HG02852 (cell line): ENCODE data around the gene NRXN3.

Source experiments
- ATAC-seq: cut with Tn5 transposase; IDR thresholded peaks from one replicate; pipeline ENCODE4 v1.9.1; 2021; ENCODE audit warnings: mild to moderate bottlenecking, moderate library complexity; ENCODE audit not compliant: unreplicated experiment

The NRXN3 gene

DNA sequence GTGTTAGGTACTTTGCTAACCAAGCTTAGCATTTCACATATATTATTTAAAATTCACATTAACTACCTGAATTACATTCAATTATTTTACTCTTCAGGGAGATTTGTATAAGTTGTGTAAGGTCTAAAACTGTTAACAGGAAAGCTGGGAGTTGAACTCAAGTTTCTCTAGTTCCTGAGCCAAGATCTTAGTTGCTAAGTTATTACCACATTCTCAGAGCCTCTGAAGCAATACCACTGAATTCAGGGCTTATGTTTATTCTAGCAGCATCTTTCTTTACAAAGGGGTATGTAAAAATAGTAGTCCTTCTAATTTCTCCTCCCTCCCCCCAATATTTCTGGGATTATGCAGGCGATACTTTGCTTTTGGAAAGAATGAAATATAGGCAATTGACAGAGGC is 1254.3 kb downstream of the NRXN3 start:
- ATAC-seq = no peak

DNA sequence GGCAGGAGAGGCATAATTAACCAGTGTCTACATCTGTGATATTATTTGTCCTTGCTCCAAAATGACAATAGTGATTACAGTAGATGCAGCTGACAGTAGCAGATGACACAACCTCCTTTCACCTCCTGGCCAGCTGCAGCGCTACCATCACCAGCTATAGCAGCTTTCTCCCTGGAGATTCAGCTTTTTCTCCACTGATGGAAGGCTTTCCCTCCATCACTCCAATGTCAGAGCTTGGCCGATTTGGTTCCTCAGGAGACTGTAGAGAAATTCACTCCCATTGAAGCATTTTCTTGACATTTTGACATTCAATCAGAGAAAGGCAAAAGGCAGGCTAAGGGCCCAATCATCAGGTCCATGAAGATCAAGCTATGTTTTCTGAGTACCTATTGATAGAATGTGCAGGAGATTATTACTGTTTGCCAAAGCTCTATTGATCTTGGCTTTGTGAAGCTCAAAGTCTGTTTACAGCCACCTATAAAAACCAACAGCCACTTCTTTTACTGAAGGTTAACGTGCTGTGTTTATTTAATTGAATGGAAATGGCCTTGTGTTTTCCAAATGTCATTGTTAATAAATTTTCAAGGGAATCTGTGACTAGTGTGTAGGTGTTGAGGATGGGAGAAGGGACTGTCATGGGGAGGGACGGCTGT is 1256.1 kb downstream of the NRXN3 start:
- no peak for ATAC-seq

DNA sequence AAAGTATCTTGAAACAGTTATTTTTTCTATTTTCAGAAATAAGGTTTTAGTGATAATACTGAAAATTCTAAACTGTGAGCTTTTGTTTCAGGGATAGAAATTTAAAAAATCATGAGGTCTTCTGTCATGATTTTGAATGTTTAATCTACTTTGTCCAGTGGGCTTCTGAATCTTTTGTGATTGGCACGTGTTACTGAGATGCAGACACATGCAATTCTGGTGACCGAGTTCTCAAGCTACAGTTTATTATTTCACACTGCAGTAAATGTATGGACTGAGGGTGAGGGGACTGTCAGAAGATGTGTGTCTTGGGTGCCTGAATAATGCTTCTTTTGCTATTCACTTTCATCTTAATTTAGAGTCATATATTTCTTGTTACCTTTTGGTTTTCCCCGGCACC is 1262.5 kb downstream of the NRXN3 start:
- no peak for ATAC-seq

DNA sequence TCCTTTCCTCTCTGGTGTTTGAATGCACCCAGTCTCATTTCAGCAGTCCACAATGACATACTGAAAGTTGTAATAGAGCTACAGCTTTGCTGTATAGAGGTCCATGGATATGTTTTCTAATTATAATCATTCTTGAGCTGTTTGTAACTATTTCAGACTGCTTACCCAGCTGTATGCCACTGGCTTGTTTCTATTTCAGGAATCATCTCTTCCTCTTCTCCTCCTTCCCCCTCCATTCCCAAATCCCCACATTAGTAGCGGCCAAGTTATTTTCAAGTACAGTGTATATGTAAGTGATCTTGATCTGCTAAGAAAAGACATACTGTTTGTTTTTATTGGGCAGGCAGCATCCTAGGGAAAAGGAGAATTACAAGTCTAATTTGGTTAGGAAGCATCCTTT is 1266.2 kb downstream of the NRXN3 start:
- no peak for ATAC-seq

DNA sequence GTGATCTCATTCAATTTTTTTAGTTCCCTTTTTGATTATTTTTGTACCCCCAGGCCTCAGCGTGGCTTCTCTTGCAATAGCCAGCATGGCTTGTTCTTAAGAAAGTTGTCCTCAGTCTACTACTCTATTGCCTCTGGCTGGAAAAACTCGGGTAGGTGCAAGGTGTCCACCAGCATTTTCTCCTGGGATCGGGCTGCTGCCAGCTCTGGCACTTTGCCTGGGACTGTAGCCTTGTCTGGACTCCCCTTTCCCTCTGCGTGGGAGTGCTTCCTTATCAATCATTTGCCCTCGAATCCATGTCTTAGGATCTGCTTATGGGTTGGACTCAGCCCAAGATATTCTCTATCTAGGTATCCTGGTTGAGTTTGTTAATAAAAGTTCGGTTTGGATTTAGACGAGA is 1267.8 kb downstream of the NRXN3 start:
- no peak for ATAC-seq

DNA sequence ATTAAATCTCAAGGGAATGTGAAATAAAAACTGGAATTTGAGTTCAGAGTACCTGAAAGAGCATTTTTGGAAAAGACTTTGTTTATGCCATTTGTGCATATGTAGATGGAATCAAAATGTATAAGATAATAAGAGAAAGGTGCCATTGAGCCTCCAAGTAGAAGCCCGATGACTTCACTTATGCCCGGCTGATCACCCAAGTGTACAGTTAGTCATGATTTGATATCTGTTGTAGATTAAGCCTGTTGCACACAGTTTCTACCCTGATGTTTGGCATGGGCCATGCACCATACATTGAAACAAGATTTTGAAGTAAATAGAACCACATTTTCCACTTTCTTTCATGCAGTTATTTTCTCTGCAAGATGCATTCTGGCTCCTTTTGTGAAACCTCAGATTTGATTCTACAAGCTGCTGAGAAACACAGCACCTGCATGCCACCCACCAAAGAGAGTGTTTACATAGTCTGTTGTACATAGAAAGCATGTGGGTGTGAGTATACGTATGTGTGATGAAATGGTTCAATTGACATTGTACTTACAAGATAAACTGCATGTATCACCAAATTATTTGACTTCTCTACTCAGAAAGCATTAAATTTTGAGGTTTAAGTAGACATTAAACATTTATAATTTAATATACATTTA is 1268.6 kb downstream of the NRXN3 start:
- no peak for ATAC-seq

DNA sequence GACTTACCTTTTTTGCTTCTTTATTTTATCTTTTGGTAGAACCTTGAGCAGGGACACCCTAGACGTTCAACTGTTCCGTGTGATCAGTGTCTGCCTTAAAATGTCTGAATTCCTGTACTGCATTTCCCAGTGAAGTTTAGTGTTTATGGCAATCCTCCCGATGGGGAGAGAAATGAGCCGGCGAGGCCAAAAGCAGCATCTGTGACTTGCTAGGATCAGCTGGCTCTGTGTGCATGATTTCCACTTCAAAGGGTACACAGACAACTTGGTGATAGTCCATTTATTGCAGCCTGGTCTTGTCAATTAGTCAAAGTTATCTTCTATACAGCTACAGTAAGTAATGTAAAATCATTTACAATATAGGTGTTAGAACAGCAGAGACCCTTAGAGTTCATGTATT is 1272.6 kb downstream of the NRXN3 start:
- ATAC-seq = no peak

DNA sequence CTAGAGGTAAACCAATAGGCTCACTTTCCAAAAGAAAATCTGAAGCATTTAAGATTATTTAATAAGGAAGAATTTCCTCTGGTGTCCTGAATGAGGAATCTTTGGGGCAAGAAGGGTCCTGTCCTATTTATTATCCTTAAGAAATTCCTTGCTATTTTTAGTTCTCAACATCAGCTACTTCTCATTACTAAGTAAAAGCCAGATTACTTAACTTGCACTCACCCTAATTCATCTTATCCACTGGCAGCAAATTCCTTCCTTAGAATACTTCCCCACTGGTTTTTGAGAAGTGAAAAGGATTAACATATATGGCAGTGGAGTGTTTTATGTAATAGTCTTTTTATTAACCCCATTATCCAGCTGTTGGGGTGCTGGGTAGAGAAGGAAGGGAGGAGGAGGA is 1273.4 kb downstream of the NRXN3 start:
- no peak for ATAC-seq

DNA sequence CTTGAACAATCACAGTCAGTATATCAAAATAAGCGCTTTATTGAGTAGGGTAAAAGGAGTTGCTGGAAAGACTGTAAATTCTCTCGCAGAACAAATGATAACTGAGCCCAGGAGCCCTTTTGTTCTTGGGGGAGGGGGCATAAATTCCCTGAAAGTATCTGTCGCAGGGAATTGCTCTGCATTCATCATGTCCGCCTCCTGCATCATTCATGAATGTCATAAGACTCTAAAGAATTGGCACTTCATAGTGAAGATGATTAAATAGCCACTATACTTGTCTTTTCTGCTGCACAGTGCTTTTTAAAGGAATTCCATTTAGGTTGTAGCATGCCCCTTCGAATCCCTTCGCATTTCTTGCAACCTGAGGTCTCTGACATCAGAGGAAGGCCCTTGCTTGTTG is 1278.8 kb downstream of the NRXN3 start:
- ATAC-seq = no peak

DNA sequence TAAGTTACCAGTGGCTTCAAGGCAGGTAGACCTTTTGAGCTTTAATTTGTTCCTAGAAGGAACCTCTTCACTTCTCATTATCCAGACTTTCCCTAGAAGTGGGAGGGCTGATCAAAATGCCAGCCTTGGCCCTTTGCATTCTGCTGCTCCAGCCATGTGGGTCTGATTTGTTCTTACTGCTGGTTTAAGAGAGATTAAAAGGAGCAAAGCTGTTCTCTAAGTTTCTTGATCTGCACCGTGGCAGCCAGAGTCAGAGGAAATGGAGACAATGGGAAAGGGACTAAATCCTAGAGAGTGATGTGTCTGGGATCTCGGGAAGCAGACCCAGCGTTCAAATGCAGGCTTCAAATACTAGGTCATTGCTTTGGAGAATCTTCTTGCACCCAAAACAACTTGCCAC is 1281.4 kb downstream of the NRXN3 start:
- ATAC-seq = no peak

DNA sequence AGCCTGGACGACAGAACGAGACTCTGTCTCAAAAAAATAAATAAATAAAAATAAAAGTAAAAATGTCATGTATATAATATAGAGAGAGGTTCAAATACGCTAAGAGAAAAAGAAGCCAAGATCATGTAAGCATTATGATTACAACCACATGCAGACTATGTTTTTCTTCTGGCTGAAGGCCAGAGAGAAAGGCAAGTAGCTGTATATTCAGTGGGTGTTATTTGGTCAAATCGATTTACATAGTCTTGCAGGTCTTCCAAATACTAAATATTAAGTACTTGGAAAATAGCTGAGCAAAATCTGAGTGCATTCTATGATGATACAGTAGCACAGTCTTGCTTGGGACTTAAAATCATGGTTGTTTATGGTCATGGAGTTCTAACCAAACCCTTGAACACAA is 1283.1 kb downstream of the NRXN3 start:
- ATAC-seq = no peak

DNA sequence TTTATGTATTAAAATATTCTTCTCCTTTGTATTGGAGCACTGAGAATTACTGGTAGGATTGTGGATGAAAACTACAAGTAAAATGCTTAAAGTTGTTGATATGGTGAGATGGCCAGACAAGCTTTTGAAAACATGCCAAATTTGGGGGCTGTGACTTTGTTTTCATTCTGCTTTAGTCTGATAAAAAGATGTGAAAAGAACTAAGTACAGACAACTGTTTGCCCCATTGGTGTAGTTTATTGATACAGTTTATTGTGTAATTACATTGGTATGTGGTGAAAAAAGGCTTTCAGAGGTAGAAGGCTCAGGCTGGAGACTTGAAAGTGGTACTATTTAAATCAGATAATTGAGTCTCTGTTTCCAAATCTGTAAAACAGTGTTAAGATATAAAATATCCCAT is 1294.3 kb downstream of the NRXN3 start:
- no peak for ATAC-seq

DNA sequence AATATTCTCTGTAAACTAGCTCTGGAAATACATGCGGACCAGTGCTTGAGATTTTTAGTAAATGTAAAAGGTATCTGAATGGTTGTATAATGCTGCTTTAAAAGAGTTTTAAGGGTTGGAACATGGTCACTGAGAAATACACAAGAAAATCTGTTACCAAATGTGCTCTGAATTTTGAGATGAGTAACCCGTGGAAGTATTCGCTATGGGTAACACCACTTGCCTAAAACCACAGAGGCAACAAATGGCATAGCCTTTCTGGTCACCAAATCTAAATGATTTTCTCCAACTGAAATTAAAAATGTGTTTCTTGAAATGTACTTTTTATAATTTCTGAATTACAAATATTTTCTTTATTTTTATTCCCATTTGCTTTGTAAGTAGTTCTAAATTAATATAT is 1295.5 kb downstream of the NRXN3 start:
- no peak for ATAC-seq

DNA sequence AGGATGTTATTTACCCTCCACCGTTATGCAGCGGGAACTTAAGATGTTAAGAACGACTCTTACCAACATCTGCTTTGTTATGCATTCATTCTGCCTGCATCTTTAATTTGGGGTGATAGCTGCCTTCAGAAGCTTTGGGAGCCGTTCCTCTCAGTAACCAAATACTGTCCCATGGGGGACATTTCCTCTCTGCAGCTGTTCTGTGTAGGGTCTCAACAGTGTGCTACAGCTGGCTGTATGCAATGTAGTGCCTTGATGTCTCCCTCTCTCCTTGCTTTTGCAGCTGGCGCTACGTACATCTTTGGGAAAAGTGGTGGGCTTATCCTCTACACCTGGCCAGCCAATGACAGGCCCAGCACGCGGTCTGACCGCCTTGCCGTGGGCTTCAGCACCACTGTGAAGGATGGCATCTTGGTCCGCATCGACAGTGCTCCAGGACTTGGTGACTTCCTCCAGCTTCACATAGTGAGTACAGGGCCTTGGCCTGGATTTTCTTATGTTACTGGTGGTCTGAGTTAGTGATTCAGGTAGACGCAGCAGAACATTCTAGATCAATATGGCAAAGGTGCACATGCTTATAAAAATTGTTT is 1296.9 kb downstream of the NRXN3 start:
- no peak for ATAC-seq

DNA sequence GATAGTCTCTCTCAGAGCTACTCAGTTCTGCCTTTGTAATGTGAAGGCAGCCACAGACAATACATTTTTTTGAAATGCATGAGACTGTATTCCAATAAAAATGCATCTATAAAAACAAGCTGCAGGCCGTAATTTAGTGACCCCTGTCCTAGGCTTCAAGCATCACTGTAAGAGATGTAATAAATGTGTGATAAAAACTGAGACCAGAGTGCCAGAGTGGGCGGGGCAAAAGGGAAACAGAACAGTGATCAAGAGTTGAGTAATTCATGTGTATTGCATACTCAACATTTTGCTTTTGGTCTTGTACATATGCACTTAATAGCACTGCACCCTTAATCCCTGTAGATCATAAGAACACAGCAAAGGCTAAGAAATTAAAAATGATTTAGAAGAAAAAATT is 1297.7 kb downstream of the NRXN3 start:
- no peak for ATAC-seq

DNA sequence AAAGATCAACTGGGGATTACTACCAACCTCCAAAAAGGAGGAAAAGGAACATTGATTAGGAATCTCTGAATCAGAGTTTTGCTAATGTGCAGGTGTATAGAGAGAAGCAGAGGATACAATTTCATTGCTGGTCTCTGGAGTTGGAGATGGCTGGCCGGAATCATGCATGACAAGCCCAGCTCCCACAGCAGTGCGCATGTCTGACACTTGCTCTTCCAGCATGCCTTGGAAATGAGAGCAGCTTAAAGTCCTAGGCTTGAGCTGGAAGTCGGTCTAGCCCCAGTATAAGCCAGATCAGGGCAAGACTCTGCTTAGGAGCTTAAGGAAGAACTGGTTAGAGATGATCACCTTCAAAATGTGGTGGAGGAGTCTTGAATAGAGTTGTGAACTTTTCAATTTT is 1298.3 kb downstream of the NRXN3 start:
- no peak for ATAC-seq

DNA sequence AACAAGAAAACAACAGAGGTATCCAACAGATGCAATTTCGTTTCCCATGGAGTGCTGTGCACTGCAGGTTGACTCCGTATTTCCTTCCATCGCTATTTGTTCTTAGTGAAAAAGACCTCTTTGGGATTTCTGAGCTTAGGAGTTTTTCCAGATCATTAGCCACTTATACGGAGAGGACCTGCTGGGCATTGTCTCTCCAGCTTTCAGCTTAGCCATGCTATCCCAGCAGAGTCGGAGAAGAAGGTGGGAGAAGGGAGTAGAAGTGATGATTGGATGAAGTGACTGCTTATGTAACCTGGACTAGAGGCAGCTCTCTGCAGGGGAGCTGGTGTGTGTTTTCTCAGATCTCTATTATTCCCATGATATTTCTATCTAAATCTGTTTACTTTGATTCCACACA is 1303.5 kb downstream of the NRXN3 start:
- no peak for ATAC-seq

DNA sequence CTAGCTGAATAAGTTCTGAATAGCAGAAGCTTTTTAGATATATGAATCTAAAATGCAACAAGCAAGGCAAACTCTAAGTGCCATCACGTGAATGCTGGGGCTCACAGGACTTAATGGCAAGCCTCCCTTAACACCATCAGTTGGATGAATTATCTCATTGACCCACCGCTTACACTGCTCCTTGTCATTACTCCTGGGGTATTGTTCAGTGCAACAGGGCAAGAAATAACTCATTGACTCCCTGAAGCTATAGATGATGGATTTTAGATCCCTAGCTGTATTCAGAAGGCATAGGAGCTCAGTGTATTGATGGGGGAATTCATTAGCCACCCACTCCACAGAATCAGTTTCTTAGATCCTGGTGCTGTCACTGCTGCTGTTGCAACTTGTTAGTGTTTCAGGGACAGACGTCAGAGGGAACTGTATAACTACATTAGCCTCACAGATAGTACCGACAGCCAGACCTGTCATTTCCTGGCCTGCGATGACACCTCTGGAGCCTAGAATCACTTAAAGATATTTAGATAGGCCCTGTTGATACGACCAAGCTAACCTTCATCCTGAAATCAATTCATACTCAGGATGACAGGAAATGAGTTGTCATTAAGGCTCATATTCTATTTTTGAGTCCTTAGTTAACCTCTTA is 1305.8 kb downstream of the NRXN3 start:
- no peak for ATAC-seq

DNA sequence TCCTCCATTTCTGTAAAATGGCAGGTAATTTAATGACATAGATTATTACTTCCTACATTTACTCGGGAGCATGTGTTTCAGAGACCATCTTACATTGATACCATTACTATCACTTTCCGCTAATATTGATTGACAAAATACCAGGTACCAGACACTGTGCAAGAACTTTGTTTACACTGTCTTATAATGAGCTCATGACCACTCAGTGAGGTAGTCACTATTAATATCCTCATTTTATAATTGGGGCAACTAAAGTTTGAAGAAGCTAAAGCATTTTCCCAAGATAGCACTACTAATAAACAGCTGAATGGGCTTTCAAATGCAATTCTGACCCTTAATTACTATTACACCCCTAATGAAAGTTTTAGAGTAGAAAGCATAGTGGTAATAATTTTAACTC is 1306.4 kb downstream of the NRXN3 start:
- no peak for ATAC-seq

DNA sequence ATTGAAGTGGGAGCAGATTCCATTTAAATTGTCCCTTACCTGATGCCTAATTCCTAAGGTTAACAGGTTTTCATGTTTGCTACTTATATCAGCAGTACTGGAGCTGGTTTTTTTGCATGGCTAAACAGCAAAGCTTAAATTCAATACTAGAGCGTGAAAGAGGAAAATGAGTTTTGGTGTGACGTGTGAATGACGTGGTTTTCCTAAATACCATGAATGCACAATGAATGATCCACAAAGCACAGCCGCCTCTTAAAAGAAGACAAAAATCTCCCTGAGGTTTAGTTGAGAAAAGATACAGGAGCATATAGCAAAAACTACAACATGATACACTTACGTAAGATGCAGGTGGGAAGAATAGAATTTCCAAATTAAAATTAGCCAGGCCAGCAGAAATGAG is 1310.0 kb downstream of the NRXN3 start:
- no peak for ATAC-seq

DNA sequence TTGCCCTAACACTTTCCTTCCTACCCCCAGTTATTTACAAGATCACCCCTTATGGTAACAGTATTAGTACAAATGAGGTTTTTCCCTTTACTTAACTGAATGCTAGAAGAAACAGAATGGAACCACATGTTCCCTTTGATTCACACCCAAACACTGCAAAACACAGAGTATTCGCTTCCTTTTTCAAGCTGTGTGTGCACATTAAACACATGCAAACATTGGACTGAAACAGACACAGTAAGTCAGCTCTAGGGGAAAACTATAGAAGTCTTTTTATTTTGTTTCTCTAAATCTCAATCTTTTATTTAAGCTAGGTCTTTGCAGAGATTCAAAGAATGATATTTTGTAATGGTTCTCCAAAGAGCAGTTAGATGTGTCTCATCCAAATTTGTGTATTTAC is 1312.7 kb downstream of the NRXN3 start:
- no peak for ATAC-seq
